RPMI7951 (cell line): ENCODE data around the gene EPHA1. TPM values are rescaled to one million over a fixed set of nuclear protein-coding genes. Genes with fewer than 3 reads are reported as not detected.
A peak's percentile ranks its signal among the peaks of the same experiment; 100 is the strongest.

Experiments
- DNase-seq: peaks from one replicate; pipeline ENCODE4 v3.0.0-alpha.2; 2012; ENCODE audit warnings: low read depth
- total RNA-seq: library from RNA; depleted of rRNA; stranded (reverse); fragments of >200 nt; shearing (Covaris generic); gene quantifications from 2 replicates; pipeline ENCODE4 v1.2.3, GENCODE V29; 2014

EPHA1 gene
- total RNA-seq, 1 experiment from 2014 or later = not detected

- no peak for DNase-seq
Observed at GRCh38 chr7:143389316-143390103, 19.1 kb downstream of the EPHA1 start.

GRCh38 chr7:143388491-143389101 is 20.1 kb downstream of the EPHA1 start:
- no peak for DNase-seq

- no peak for DNase-seq
Observed at GRCh38 chr7:143388051-143388450, 20.6 kb downstream of the EPHA1 start.

- DNase-seq = no peak
Observed at GRCh38 chr7:143387156-143387975, 21.3 kb downstream of the EPHA1 start.

- DNase-seq = no peak
Observed at GRCh38 chr7:143385891-143386781, 22.5 kb downstream of the EPHA1 start.

- DNase-seq = no peak
Observed at GRCh38 chr7:143384661-143385631, 23.7 kb downstream of the EPHA1 start.

GRCh38 chr7:143384148-143384547 is 24.5 kb downstream of the EPHA1 start:
- peak; percentile 49 for DNase-seq

- no peak for DNase-seq
Observed at GRCh38 chr7:143383642-143383957, 25.1 kb downstream of the EPHA1 start.

GRCh38 chr7:143382791-143383641 is 25.6 kb downstream of the EPHA1 start:
- DNase-seq = no peak

- DNase-seq = no peak
Observed at GRCh38 chr7:143382126-143382790, 26.4 kb downstream of the EPHA1 start.

- DNase-seq = peak; percentile 83
Observed at GRCh38 chr7:143381427-143382125, 27.1 kb downstream of the EPHA1 start.

- peak; percentile 93 for DNase-seq
Observed at GRCh38 chr7:143380646-143381426, 27.8 kb downstream of the EPHA1 start, which contains the start of gene ZYX. ZYX (plus strand) TSS chr7:143381345; CDS start chr7:143381572, 227 bp downstream.

GRCh38 chr7:143380260-143380645 is 28.4 kb downstream of the EPHA1 start:
- peak; percentile 80 for DNase-seq

- DNase-seq = no peak
Observed at GRCh38 chr7:143379611-143380259, 28.9 kb downstream of the EPHA1 start.

- DNase-seq = no peak
Observed at GRCh38 chr7:143376396-143376795, 32.3 kb downstream of the EPHA1 start.

GRCh38 chr7:143375298-143376034 is 33.2 kb downstream of the EPHA1 start:
- DNase-seq = no peak
